HepG2 (cell line): ENCODE measurements around the gene SMOC1. TPM values are rescaled to one million over a fixed set of nuclear protein-coding genes. Genes with fewer than 3 reads are reported as not detected.
A peak's percentile ranks its signal among the peaks of the same experiment; 100 is the strongest.

ENCODE experiments used
- BRD4 ChIP-seq: sonication (generic); formaldehyde crosslinking; IDR thresholded peaks from 2 replicates; pipeline ENCODE4 v1.4.0; 2020; ENCODE audit warnings: missing genetic modification reagents
- HIVEP1 ChIP-seq: sonication (generic); formaldehyde crosslinking; IDR thresholded peaks from 2 replicates; pipeline ENCODE4 v1.4.0; 2020; ENCODE audit warnings: mild to moderate bottlenecking, missing genetic modification reagents
- KDM4B ChIP-seq: sonication (generic); formaldehyde crosslinking; IDR thresholded peaks from 2 replicates; pipeline ENCODE4 v1.4.0; 2020; ENCODE audit warnings: missing genetic modification reagents
- NR2F2 ChIP-seq: IDR thresholded peaks from 2 replicates; pipeline ENCODE4 v1.6.1; 2012; ENCODE audit warnings: low read depth, inconsistent platforms, borderline replicate concordance
- PCBP2 ChIP-seq: fragments of 200-400 bp; formaldehyde crosslinking; optimal IDR thresholded peaks from 2 replicates; pipeline ENCODE3; 2018; ENCODE audit warnings: low read length, low read depth; ENCODE audit not compliant: poor library complexity, severe bottlenecking
- SPEN ChIP-seq: sonication (generic); formaldehyde crosslinking; IDR thresholded peaks from 2 replicates; pipeline ENCODE4 v1.5.1; 2020; ENCODE audit warnings: low read depth, mild to moderate bottlenecking, missing genetic modification reagents
- SRSF9 ChIP-seq: fragments of 200-400 bp; formaldehyde crosslinking; IDR thresholded peaks from 2 replicates; pipeline ENCODE4 v1.6.1; 2018; ENCODE audit warnings: borderline replicate concordance, mild to moderate bottlenecking, low read depth, low read length; ENCODE audit not compliant: insufficient read depth, poor library complexity, severe bottlenecking
- ZFP62 ChIP-seq: sonication (generic); formaldehyde crosslinking; IDR thresholded peaks from 2 replicates; pipeline ENCODE4 v1.4.0; 2020; ENCODE audit warnings: missing genetic modification reagents
- ZKSCAN8 ChIP-seq: IDR thresholded peaks from 2 replicates; pipeline ENCODE4 v1.6.1; 2016; ENCODE audit warnings: borderline replicate concordance, missing genetic modification reagents, missing compliant biosample characterization
- ZNF205 ChIP-seq: IDR thresholded peaks from 2 replicates; pipeline ENCODE4 v1.6.1; 2018; ENCODE audit warnings: missing biosample characterization, missing genetic modification reagents
- ZNF335 ChIP-seq: sonication (generic); formaldehyde crosslinking; IDR thresholded peaks from 2 replicates; pipeline ENCODE4 v1.4.0; 2020; ENCODE audit warnings: missing genetic modification reagents
- ZNF350 ChIP-seq: sonication (generic); formaldehyde crosslinking; IDR thresholded peaks from 2 replicates; pipeline ENCODE4 v1.4.0; 2020; ENCODE audit warnings: mild to moderate bottlenecking, low read depth, missing genetic modification reagents, borderline replicate concordance
- ZNF773 ChIP-seq: sonication (generic); formaldehyde crosslinking; IDR thresholded peaks from 2 replicates; pipeline ENCODE4 v1.4.0; 2020; ENCODE audit warnings: missing genetic modification reagents, borderline replicate concordance
- polyA plus RNA-seq, 8 experiments: library from polyadenylated mRNA; depleted of rRNA in 3 of 8; stranded (reverse) in 7 of 8; unstranded in 1 of 8; fragments of >200 nt; fragmentation: Illumina TruSeq in 4 of 8; extraction: Trizol in 4 of 8; gene quantifications; 2 replicates each; pipeline versions ENCODE4 v1.2.1 to v1.2.3, GENCODE V29; 2011 to 2016; ENCODE audit warnings: low read depth in 4 of 8, missing spikeins in 1 of 8, mixed read lengths in 1 of 8; ENCODE audit not compliant: insufficient read depth in 1 of 8
- total RNA-seq, 5 experiments: library from RNA; depleted of rRNA; stranded (reverse); fragments of >200 nt; fragmentation: Illumina TruSeq; extraction: Trizol; gene quantifications; 2 replicates each; pipeline ENCODE4 v1.2.3, GENCODE V29; 2016; ENCODE audit warnings: low read depth in 1 of 5
- TF ChIP-seq, protein P1 (sequence below): sonication (generic); formaldehyde crosslinking; IDR thresholded peaks from 2 replicates; pipeline ENCODE4 v1.4.0; 2020; ENCODE audit warnings: mild to moderate bottlenecking, missing genetic modification reagents, borderline replicate concordance
- TF ChIP-seq, protein P2 (sequence below): sonication (generic); formaldehyde crosslinking; IDR thresholded peaks from 2 replicates; pipeline ENCODE4 v1.4.0; 2020; ENCODE audit warnings: missing genetic modification reagents
- TF ChIP-seq, protein P3 (sequence below): sonication (generic); formaldehyde crosslinking; conservative IDR thresholded peaks from 2 replicates; pipeline ENCODE4 v1.8.0; 2022; ENCODE audit warnings: missing genetic modification reagents
- TF ChIP-seq, protein P4 (sequence below): sonication (generic); formaldehyde crosslinking; IDR thresholded peaks from 2 replicates; pipeline ENCODE4 v1.5.0; 2020; ENCODE audit warnings: mild to moderate bottlenecking, missing genetic modification reagents
- TF ChIP-seq, protein P5 (sequence below): sonication (generic); formaldehyde crosslinking; IDR thresholded peaks from 2 replicates; pipeline ENCODE4 v1.5.0; 2020; ENCODE audit warnings: mild to moderate bottlenecking, missing genetic modification reagents

The SMOC1 gene
- total and polyA plus RNA-seq, 2 of the 13 experiments (the other 11 are each of a cell fraction or from before 2014, with no cell fraction given): 17.8 to 35.6 TPM

DNA sequence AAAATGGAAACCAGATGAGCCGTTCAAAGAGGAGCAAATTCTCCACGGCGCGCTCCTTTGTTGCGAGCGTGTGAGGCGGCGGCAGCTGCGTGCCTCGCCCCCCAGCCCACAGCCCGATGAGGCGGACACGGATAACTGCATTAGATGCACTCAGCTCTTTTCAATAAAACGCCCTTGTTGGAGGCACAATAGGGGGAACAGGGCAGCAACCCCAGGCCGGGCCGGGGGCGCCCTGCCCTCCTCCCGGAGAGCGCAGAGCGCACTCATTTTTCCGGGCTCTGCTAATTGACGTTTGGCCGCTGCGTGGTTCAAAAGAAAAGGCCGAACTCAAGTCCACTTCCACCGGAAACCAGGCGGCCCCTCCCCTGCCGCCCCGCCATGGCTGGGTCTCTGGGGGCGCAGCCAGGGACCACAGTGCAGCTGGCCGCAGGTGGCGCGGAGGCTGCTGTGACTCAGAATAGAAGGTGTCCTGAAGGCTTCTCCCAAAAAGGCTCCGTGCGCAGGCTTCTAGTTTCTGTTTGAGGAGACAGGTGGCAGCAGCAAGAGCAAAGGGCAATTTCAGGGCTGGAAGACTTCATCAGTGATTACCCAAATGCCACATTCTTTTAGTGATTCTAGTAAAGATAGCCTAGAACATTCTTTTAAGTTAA lies 29.0 kb upstream of the SMOC1 start (continued):
- TF ChIP-seq ZNF350 (CRISPR knock-in tag) (peak; percentile 63; the same call in 1 of the 2 replicates), BRD4 (peak; percentile 84), HIVEP1 (peak; percentile 35; the same call in 1 of the 2 replicates), SRSF9 (no peak), ZNF773 (peak; percentile 59; the same call in 1 of the 2 replicates), PCBP2 (no peak), ZFP62 (no peak), NR2F2 (peak; percentile 19; the same call in 1 of the 2 replicates), ZKSCAN8 (CRISPR knock-in tag) (0 out of 2 replicates have a peak, but pooled peaks have one; percentile 27), ZNF205 (CRISPR knock-in tag) (peak; percentile 70; the same call in 1 of the 2 replicates), KDM4B (CRISPR knock-in tag) (0 out of 2 replicates have a peak, but pooled peaks have one; percentile 23), ZNF335 (CRISPR knock-in tag) (no peak), SPEN (CRISPR knock-in tag) (peak; percentile 76)
- TF ChIP-seq, protein P1, sequence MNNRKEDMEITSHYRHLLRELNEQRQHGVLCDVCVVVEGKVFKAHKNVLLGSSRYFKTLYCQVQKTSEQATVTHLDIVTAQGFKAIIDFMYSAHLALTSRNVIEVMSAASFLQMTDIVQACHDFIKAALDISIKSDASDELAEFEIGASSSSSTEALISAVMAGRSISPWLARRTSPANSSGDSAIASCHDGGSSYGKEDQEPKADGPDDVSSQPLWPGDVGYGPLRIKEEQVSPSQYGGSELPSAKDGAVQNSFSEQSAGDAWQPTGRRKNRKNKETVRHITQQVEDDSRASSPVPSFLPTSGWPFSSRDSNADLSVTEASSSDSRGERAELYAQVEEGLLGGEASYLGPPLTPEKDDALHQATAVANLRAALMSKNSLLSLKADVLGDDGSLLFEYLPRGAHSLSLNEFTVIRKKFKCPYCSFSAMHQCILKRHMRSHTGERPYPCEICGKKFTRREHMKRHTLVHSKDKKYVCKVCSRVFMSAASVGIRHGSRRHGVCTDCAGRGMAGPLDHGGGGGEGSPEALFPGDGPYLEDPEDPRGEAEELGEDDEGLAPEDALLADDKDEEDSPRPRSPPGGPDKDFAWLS: 0 out of 2 replicates have a peak, but pooled peaks have one; percentile 42
- TF ChIP-seq, protein P2, sequence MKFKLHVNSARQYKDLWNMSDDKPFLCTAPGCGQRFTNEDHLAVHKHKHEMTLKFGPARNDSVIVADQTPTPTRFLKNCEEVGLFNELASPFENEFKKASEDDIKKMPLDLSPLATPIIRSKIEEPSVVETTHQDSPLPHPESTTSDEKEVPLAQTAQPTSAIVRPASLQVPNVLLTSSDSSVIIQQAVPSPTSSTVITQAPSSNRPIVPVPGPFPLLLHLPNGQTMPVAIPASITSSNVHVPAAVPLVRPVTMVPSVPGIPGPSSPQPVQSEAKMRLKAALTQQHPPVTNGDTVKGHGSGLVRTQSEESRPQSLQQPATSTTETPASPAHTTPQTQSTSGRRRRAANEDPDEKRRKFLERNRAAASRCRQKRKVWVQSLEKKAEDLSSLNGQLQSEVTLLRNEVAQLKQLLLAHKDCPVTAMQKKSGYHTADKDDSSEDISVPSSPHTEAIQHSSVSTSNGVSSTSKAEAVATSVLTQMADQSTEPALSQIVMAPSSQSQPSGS (CRISPR knock-in tag): peak; percentile 28; the same call in 1 of the 2 replicates
- TF ChIP-seq, protein P3, sequence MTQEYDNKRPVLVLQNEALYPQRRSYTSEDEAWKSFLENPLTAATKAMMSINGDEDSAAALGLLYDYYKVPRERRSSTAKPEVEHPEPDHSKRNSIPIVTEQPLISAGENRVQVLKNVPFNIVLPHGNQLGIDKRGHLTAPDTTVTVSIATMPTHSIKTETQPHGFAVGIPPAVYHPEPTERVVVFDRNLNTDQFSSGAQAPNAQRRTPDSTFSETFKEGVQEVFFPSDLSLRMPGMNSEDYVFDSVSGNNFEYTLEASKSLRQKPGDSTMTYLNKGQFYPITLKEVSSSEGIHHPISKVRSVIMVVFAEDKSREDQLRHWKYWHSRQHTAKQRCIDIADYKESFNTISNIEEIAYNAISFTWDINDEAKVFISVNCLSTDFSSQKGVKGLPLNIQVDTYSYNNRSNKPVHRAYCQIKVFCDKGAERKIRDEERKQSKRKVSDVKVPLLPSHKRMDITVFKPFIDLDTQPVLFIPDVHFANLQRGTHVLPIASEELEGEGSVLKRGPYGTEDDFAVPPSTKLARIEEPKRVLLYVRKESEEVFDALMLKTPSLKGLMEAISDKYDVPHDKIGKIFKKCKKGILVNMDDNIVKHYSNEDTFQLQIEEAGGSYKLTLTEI: no peak
- TF ChIP-seq, protein P4, sequence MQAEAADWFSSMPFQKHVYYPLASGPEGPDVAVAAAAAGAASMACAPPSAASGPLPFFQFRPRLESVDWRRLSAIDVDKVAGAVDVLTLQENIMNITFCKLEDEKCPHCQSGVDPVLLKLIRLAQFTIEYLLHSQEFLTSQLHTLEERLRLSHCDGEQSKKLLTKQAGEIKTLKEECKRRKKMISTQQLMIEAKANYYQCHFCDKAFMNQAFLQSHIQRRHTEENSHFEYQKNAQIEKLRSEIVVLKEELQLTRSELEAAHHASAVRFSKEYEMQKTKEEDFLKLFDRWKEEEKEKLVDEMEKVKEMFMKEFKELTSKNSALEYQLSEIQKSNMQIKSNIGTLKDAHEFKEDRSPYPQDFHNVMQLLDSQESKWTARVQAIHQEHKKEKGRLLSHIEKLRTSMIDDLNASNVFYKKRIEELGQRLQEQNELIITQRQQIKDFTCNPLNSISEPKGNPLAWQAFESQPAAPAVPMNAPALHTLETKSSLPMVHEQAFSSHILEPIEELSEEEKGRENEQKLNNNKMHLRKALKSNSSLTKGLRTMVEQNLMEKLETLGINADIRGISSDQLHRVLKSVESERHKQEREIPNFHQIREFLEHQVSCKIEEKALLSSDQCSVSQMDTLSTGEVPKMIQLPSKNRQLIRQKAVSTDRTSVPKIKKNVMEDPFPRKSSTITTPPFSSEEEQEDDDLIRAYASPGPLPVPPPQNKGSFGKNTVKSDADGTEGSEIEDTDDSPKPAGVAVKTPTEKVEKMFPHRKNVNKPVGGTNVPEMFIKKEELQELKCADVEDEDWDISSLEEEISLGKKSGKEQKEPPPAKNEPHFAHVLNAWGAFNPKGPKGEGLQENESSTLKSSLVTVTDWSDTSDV (CRISPR knock-in tag): no peak
- TF ChIP-seq, protein P5, sequence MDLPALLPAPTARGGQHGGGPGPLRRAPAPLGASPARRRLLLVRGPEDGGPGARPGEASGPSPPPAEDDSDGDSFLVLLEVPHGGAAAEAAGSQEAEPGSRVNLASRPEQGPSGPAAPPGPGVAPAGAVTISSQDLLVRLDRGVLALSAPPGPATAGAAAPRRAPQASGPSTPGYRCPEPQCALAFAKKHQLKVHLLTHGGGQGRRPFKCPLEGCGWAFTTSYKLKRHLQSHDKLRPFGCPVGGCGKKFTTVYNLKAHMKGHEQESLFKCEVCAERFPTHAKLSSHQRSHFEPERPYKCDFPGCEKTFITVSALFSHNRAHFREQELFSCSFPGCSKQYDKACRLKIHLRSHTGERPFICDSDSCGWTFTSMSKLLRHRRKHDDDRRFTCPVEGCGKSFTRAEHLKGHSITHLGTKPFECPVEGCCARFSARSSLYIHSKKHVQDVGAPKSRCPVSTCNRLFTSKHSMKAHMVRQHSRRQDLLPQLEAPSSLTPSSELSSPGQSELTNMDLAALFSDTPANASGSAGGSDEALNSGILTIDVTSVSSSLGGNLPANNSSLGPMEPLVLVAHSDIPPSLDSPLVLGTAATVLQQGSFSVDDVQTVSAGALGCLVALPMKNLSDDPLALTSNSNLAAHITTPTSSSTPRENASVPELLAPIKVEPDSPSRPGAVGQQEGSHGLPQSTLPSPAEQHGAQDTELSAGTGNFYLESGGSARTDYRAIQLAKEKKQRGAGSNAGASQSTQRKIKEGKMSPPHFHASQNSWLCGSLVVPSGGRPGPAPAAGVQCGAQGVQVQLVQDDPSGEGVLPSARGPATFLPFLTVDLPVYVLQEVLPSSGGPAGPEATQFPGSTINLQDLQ (CRISPR knock-in tag): no peak
